IMR-90 (cell line): ENCODE data around the gene AOPEP. TPM values are rescaled to one million over a fixed set of nuclear protein-coding genes. Genes with fewer than 3 reads are reported as not detected.

Experiments used
- ATAC-seq: fragments of 200-7000 bp; cut with Tn5 transposase; 2 replicates; pipeline ENCODE4 v1.9.1; 2020; ENCODE audit warnings: low read depth, mild to moderate bottlenecking, moderate library complexity
- BruUV-seq: library from RNA; stranded (reverse); fragments of 400-500 nt; replicated peaks from 2 replicates; lab custom pipeline; 2021; lab: Mats Ljungman, UMichigan
- CTCF ChIA-PET: fragments of 300-600 bp; formaldehyde crosslinking; extraction: SDS; loops from one replicate; lab custom pipeline; 2021; ENCODE audit warnings: antibody characterized with exemption; lab: Yijun Ruan, JAX
- POLR2A ChIA-PET: fragments of 300-600 bp; sonication (Branson Sonifier 250); formaldehyde crosslinking; loops from one replicate; lab custom pipeline; 2022; ENCODE audit warnings: antibody characterized with exemption; ENCODE audit not compliant: unreplicated experiment; lab: Charles Lee
- DNase-seq: peaks from one replicate; pipeline ENCODE4 v3.0.0; 2013
- H2AFZ ChIP-seq: replicated peaks from 2 replicates; pipeline ENCODE3; 2013; ENCODE audit warnings: low read length, mild to moderate bottlenecking; ENCODE audit not compliant: poor library complexity
- H2AK5ac ChIP-seq: 2 replicates; pipeline ENCODE4 v1.6.1; 2013; ENCODE audit warnings: low read depth, low read length, inconsistent platforms
- H2AK9ac ChIP-seq: replicated peaks from 2 replicates; pipeline ENCODE3; 2013; ENCODE audit warnings: mild to moderate bottlenecking, low read depth, low read length, moderate library complexity; ENCODE audit not compliant: poor library complexity
- H2BK120ac ChIP-seq: 2 replicates; pipeline ENCODE4 v1.6.1; 2013; ENCODE audit warnings: low read depth, low read length, inconsistent platforms
- H2BK15ac ChIP-seq: 3 replicates; pipeline ENCODE4 v1.6.1; 2013; ENCODE audit warnings: low read depth, low read length, inconsistent platforms
- H2BK20ac ChIP-seq: 2 replicates; pipeline ENCODE4 v1.6.1; 2013; ENCODE audit warnings: low read depth, mild to moderate bottlenecking, inconsistent platforms, low read length, moderate library complexity
- H2BK5ac ChIP-seq: 2 replicates; pipeline ENCODE4 v1.6.1; 2013; ENCODE audit warnings: mild to moderate bottlenecking, low read depth, low read length, inconsistent platforms; ENCODE audit not compliant: poor library complexity, severe bottlenecking
- H3K14ac ChIP-seq: replicated peaks from 2 replicates; pipeline ENCODE4 v1.6.1; 2013; ENCODE audit warnings: low read depth, low read length, inconsistent platforms
- H3K18ac ChIP-seq: 2 replicates; pipeline ENCODE4 v1.6.1; 2013; ENCODE audit warnings: low read depth, low read length, control low read depth
- H3K23ac ChIP-seq: 2 replicates; pipeline ENCODE4 v1.6.1; 2013; ENCODE audit warnings: low read depth, low read length, inconsistent platforms
- H3K27ac ChIP-seq: 2 replicates; pipeline ENCODE4 v1.5.1; 2013; ENCODE audit warnings: mild to moderate bottlenecking, control low read depth, low read length; ENCODE audit not compliant: insufficient read depth
- H3K27me3 ChIP-seq: 2 replicates; pipeline ENCODE4 v1.6.1; 2013; ENCODE audit warnings: low read length; ENCODE audit not compliant: control insufficient read depth, insufficient read depth
- H3K36me3 ChIP-seq: 2 replicates; pipeline ENCODE4 v1.6.1; 2013; ENCODE audit warnings: low read length, mixed read lengths; ENCODE audit not compliant: control insufficient read depth, insufficient read depth
- H3K4ac ChIP-seq: 2 replicates; pipeline ENCODE4 v1.6.1; 2013; ENCODE audit warnings: low read depth, low read length, inconsistent platforms
- H3K4me1 ChIP-seq: 2 replicates; pipeline ENCODE4 v1.6.1; 2013; ENCODE audit warnings: low read length, mixed read lengths; ENCODE audit not compliant: control insufficient read depth, insufficient read depth
- H3K4me2 ChIP-seq: 2 replicates; pipeline ENCODE4 v1.6.1; 2013; ENCODE audit warnings: low read depth, mild to moderate bottlenecking, control low read depth, low read length, moderate library complexity
- H3K4me3 ChIP-seq: 2 replicates; pipeline ENCODE4 v1.5.1; 2013; ENCODE audit warnings: low read depth, mild to moderate bottlenecking, control low read depth, low read length, moderate library complexity; ENCODE audit not compliant: insufficient read depth
- H3K56ac ChIP-seq: 2 replicates; pipeline ENCODE4 v1.6.1; 2013; ENCODE audit warnings: low read length, inconsistent platforms; ENCODE audit not compliant: insufficient read depth; ENCODE audit errors: extremely low read depth
- H3K79me1 ChIP-seq, 2 experiments: 2 replicates each; pipeline ENCODE4 v1.6.1; 2013; ENCODE audit warnings: low read length in 2 of 2, inconsistent platforms in 1 of 2, low read depth in 1 of 2
- H3K9ac ChIP-seq: 2 replicates; pipeline ENCODE4 v1.6.1; 2013; ENCODE audit warnings: low read depth, low read length, control low read depth
- H3K9me1 ChIP-seq: 2 replicates; pipeline ENCODE4 v1.6.1; 2013; ENCODE audit warnings: low read length, inconsistent platforms; ENCODE audit not compliant: insufficient read depth
- H3K9me3 ChIP-seq: 2 replicates; pipeline ENCODE4 v1.6.1; 2013; ENCODE audit warnings: low read length; ENCODE audit not compliant: control insufficient read depth, insufficient read depth
- H4K20me1 ChIP-seq: 2 replicates; pipeline ENCODE4 v1.6.1; 2013; ENCODE audit warnings: low read length, inconsistent platforms; ENCODE audit not compliant: insufficient read depth
- H4K5ac ChIP-seq: 2 replicates; pipeline ENCODE4 v1.6.1; 2013; ENCODE audit warnings: mild to moderate bottlenecking, low read depth, low read length, control low read depth
- H4K8ac ChIP-seq, 2 experiments: 2 replicates each; pipeline ENCODE4 v1.6.1; 2013; ENCODE audit warnings: low read depth in 2 of 2, low read length in 2 of 2, control low read depth in 1 of 2, inconsistent platforms in 1 of 2
- H4K91ac ChIP-seq: 2 replicates; pipeline ENCODE4 v1.6.1; 2013; ENCODE audit warnings: low read depth, low read length, inconsistent platforms; ENCODE audit not compliant: insufficient read depth
- CEBPB ChIP-seq: IDR thresholded peaks from 2 replicates; pipeline ENCODE4 v1.6.1; 2012; ENCODE audit warnings: low read depth, low read length, improper control_type of control experiment
- MXI1 ChIP-seq: IDR thresholded peaks from 2 replicates; pipeline ENCODE4 v1.6.1; 2012; ENCODE audit warnings: low read depth, mild to moderate bottlenecking, low read length, moderate library complexity, borderline replicate concordance
- NFE2L2 ChIP-seq: fragments of 150-350 bp; IDR thresholded peaks from 2 replicates; pipeline ENCODE4 v1.6.1; 2016; ENCODE audit warnings: low read depth, mild to moderate bottlenecking, low read length
- RCOR1 ChIP-seq: IDR thresholded peaks from 2 replicates; pipeline ENCODE4 v1.6.1; 2012; ENCODE audit warnings: mild to moderate bottlenecking, low read length, improper control_type of control experiment; ENCODE audit not compliant: insufficient replicate concordance
- WGBS, 2 experiments: methylation state at CpG; one replicate each; pipeline versions ENCODE4 v1.1.5 to v1.1.7; 2013; ENCODE audit warnings: missing lambda C conversion rate in 2 of 2; ENCODE audit not compliant: insufficient read length in 1 of 2; ENCODE audit errors: extremely low coverage in 2 of 2; 5-methylcytosine and 5-hydroxymethylcytosine counted together
- dilution Hi-C: fragments of 300-500 bp; cut with HindIII; formaldehyde crosslinking; loops from one replicate; pipeline ENCODE4 v1.14.3; 2018; ENCODE audit warnings: low sequenced_read_pairs; ENCODE audit not compliant: unreplicated experiment
- in situ Hi-C: fragments of 300-500 bp; cut with MboI; formaldehyde crosslinking; loops from 3 replicates; pipeline ENCODE4 v1.14.3; 2019; ENCODE audit warnings: low sequenced_read_pairs, inconsistent platforms, mixed read lengths
- intact Hi-C: fragments of 100-400 bp; cut with micrococcal nuclease; formaldehyde crosslinking; loops from 2 replicates; pipeline ENCODE4 v1.10.0; 2022
- polyA plus RNA-seq, 3 experiments: library from polyadenylated mRNA; depleted of rRNA; stranded (reverse); fragments of >200 nt; gene quantifications; 2 replicates each; pipeline ENCODE4 v1.2.3, GENCODE V29; 2012; ENCODE audit warnings: low replicate concordance in 1 of 3
- total RNA-seq: library from RNA; depleted of rRNA; stranded (reverse); fragments of >200 nt; gene quantifications from 2 replicates; pipeline ENCODE4 v1.2.3, GENCODE V29; 2012

The AOPEP gene
- total and polyA plus RNA-seq, 2 of the 4 experiments (the other 2 are of a cell fraction), result 34.9 to 38.7 TPM

DNA sequence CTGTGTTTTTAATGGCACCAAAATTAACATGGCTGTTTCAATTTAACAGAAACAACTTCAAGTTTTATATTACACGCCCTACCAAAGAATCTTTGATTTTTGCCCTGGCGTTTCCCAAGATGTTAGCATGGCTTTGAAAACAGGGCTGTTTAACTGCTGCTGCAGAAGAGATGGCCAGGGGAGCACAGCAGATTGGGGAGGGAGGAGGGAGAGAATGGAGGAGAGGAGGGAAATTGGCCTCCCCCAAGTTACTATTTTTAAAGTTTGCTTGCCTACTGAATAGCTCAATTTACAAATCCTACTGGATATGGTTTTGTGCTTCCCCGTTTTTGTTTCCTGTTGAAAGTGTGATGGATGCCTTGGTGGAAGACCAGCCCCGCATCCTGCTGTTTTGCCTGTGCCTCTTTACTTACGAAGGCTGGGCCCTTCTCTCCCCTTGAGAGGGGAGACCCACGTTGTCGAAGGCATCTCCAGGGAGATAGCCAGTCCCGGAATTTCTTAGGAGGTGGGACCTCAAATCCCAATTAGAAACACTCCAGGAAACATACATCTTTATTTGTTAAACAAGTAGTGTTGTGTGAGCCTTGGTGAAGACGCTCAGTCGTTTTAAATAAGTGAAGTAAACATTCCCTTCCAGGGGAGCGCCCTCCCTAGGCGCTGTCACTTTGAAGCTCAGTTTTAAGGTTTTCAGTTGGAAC, 98.6 kb downstream of the AOPEP start:
- no peak overlapping the region for H3K4ac ChIP-seq
- WGBS, 2 experiments, result 73% methylated on average over 3 of the region's 12 CpGs; no CpG with 5 or more reads in 1 of the 2 experiments
- no peak overlapping the region for H2AK5ac ChIP-seq
- H3K56ac ChIP-seq, result no peak overlapping the region
- peaks cover 11% of the 10 kb centered on the region for H3K4me1 ChIP-seq
- H4K8ac ChIP-seq, result no peak overlapping the region
- ATAC-seq, result no peak
- no peak overlapping the region for H2BK15ac ChIP-seq
- no peak overlapping the region for H2AK9ac ChIP-seq
- H3K4me2 ChIP-seq, result no peak overlapping the region
- dilution Hi-C loops, result no loop called here
- no TSS peak for BruUV-seq
- H3K23ac ChIP-seq, result no peak overlapping the region
- CTCF ChIA-PET, result interaction anchor here (0.6 to 1.4 kb wide), 2 partner anchors 29 to 58 kb away, joined by 3 read pairs; no protein-coding TSS in a partner anchor
- no peak overlapping the region for H3K9ac ChIP-seq
- no peak for DNase-seq
- H3K36me3 ChIP-seq, result peaks cover 5% of the 10 kb centered on the region
- H4K5ac ChIP-seq, result no peak overlapping the region
- peaks cover 7% of the 10 kb centered on the region; the same call in 1 of the 2 replicates for H3K9me1 ChIP-seq
- H3K4me3 ChIP-seq, result no peak overlapping the region
- no peak overlapping the region for H4K91ac ChIP-seq
- H4K20me1 ChIP-seq, result peaks cover 9% of the 10 kb centered on the region; the same call in 1 of the 2 replicates
- H2BK5ac ChIP-seq, result no peak overlapping the region
- no peak overlapping the region for H3K14ac ChIP-seq
- H2BK120ac ChIP-seq, result no peak overlapping the region
- H3K18ac ChIP-seq, result no peak overlapping the region
- H3K27ac ChIP-seq, result no peak overlapping the region
- H3K79me1 ChIP-seq, result peaks cover 0 to 3% of the 10 kb centered on the region in 2 experiments; a peak in 1 of 4 replicates
- H3K9me3 ChIP-seq, result no peaks in the 10 kb centered on the region
- intact Hi-C loops, result loop anchor here (5.0 kb wide), 1 partner anchor 32 kb away; no protein-coding TSS in a partner anchor
- POLR2A ChIA-PET, result no interaction called here
- no peak overlapping the region for H2BK20ac ChIP-seq
- H2AFZ ChIP-seq, result no peak overlapping the region
- in situ Hi-C loops, result no loop called here
- H3K27me3 ChIP-seq, result no peaks in the 10 kb centered on the region
- TF ChIP-seq CEBPB, result no peak
- TF ChIP-seq RCOR1, result no peak
- no peak for TF ChIP-seq MXI1
- TF ChIP-seq NFE2L2, result no peak
